WERI-Rb-1 (cell line): ENCODE results near the gene GTF3C2.

ENCODE experiments used
- DNase-seq: peaks from one replicate; pipeline ENCODE4 v3.0.0-alpha.2; 2020
- H3K27ac ChIP-seq: fragments of 250-450 bp; sonication (Bioruptor Pico); 2 replicates; pipeline ENCODE4 v1.5.1; 2020; ENCODE audit warnings: mild to moderate bottlenecking, moderate library complexity
- H3K27me3 ChIP-seq: fragments of 250-450 bp; sonication (Bioruptor Pico); 2 replicates; pipeline ENCODE4 v1.5.1; 2021; ENCODE audit warnings: mild to moderate bottlenecking, low read depth, moderate library complexity; ENCODE audit not compliant: insufficient read depth, severe bottlenecking
- H3K36me3 ChIP-seq: fragments of 250-450 bp; sonication (Bioruptor Pico); 2 replicates; pipeline ENCODE4 v1.5.1; 2020; ENCODE audit warnings: mild to moderate bottlenecking, moderate library complexity
- H3K4me3 ChIP-seq: 2 replicates; pipeline ENCODE4 v1.5.1; 2011; ENCODE audit warnings: low read depth, mild to moderate bottlenecking, control low read depth, low read length
- H3K9me3 ChIP-seq: fragments of 250-450 bp; sonication (Bioruptor Pico); 2 replicates; pipeline ENCODE4 v1.5.1; 2021; ENCODE audit warnings: mild to moderate bottlenecking, moderate library complexity; ENCODE audit not compliant: severe bottlenecking
- CTCF ChIP-seq: IDR thresholded peaks from 2 replicates; pipeline ENCODE4 v1.5.1; 2011; ENCODE audit warnings: low read depth, mild to moderate bottlenecking, control low read depth, inconsistent platforms, low read length

GTF3C2 gene

GRCh38 chr2:27278010-27278409, 78.6 kb downstream of the GTF3C2 start:
- H3K36me3 ChIP-seq, result no peaks in the 10 kb centered on the region
- no peaks in the 10 kb centered on the region for H3K27me3 ChIP-seq
- no peak overlapping the region for H3K27ac ChIP-seq
- no peak overlapping the region for H3K4me3 ChIP-seq
- TF ChIP-seq CTCF, result no peak
- no peaks in the 10 kb centered on the region for H3K9me3 ChIP-seq
- DNase-seq, result no peak
